ENCODE results near the gene CENPM. TPM values are rescaled to one million over a fixed set of nuclear protein-coding genes. Genes with fewer than 3 reads are reported as not detected.

Gene CENPM
- total and polyA plus RNA-seq, 9 of the 15 experiments (the other 6 are each of a cell fraction or from before 2014, with no cell fraction given), result 11.3 to 67.7 (median 32.3) TPM

- no peaks in the 10 kb centered on the region for H3K9me3 ChIP-seq (replicated peaks; ENCODE audit: control insufficient read depth, insufficient read depth, low read depth, low read length)
- H3K27me3 ChIP-seq (ENCODE audit: control insufficient read depth in 2 of 2, insufficient read depth in 2 of 2, low read length in 2 of 2), result 0 out of 5 replicates have a peak, but pooled peaks cover 0 to 4% of the 10 kb centered on the region in 2 experiments
- ChIA-PET CTCF (ENCODE audit: low intra/inter-chr PET ratio) (interaction anchor here (0.7 kb wide), 2 partner anchors 54 to 218 kb away, joined by 3 to 4 read pairs; no protein-coding TSS in a partner anchor), POLR2A (interaction anchor here (0.6 kb wide), 2 partner anchors 12 to 683 kb away, joined by 3 to 4 read pairs; no protein-coding TSS in a partner anchor)
- WGBS (ENCODE audit: insufficient coverage, low coverage, missing lambda C conversion rate), result 0% methylated on average over 5 of the region's 67 CpGs
- peak in 2 of 4 experiments; percentile 72 to 76 for DNase-seq (ENCODE audit: extremely low read depth in 1 of 4, low spot score in 3 of 4)
- H3K4me2 ChIP-seq (ENCODE audit: insufficient read depth, low read length), result peak overlapping the region; percentile 32; the same call in 1 of the 2 replicates
- ATAC-seq, result peak; percentile 39
- no peak for FAIRE-seq
- H3K4me3 ChIP-seq, result peak overlapping the region; percentile 41
- no TSS peak for BruUV-seq (replicated peaks)
- intact Hi-C loops (cut with micrococcal nuclease) (no loop called here), in situ Hi-C loops (cut with MboI) (no loop called here)
- H3K4me1 ChIP-seq (replicated peaks in 1 of 2; ENCODE audit: control insufficient read depth in 2 of 2, insufficient read depth in 2 of 2, low read length in 2 of 2), result peaks cover 6 to 47% of the 10 kb centered on the region in 2 experiments; a peak in 3 of 5 replicates
- no peaks in the 10 kb centered on the region for H3K9me1 ChIP-seq (ENCODE audit: control insufficient read depth, insufficient read depth, low read length)
- no peaks in the 10 kb centered on the region for H3K36me3 ChIP-seq (ENCODE audit: control insufficient read depth, insufficient read depth, low read length)
- peak overlapping the region; percentile 54 to 88; a peak in 3 of 4 replicates for H3K9ac ChIP-seq (ENCODE audit: insufficient read depth in 1 of 2, low read depth in 2 of 2, low read length in 2 of 2)
- H3K79me2 ChIP-seq (ENCODE audit: control insufficient read depth, insufficient read depth, low read length), result no peaks in the 10 kb centered on the region
- peak overlapping the region; percentile 40; the same call in 1 of the 2 replicates for H2AFZ ChIP-seq (ENCODE audit: low read depth, low read length)
- H3K27ac ChIP-seq (ENCODE audit: extremely low read depth, low read depth, low read length), result no peak overlapping the region
- H4K20me1 ChIP-seq (replicated peaks; ENCODE audit: control insufficient read depth, insufficient read depth, low read length), result peaks cover 9% of the 10 kb centered on the region; the same call in 1 of the 2 replicates
- TF ChIP-seq, protein P1, sequence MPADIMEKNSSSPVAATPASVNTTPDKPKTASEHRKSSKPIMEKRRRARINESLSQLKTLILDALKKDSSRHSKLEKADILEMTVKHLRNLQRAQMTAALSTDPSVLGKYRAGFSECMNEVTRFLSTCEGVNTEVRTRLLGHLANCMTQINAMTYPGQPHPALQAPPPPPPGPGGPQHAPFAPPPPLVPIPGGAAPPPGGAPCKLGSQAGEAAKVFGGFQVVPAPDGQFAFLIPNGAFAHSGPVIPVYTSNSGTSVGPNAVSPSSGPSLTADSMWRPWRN (IDR thresholded peaks at IDR 0.05; ENCODE audit: low read depth), result no peak
- TF ChIP-seq NCOA2 (IDR thresholded peaks at IDR 0.05; ENCODE audit: partially characterized antibody in 2 of 2) (no peak), E2F6 (IDR thresholded peaks at IDR 0.05; ENCODE audit: borderline replicate concordance in 1 of 2, extremely low read depth in 1 of 2, insufficient read depth in 1 of 2, insufficient read length in 1 of 2, low read depth in 1 of 2, low read length in 1 of 2, poor library complexity in 1 of 2, severe bottlenecking in 1 of 2) (peak in 1 of 2 experiments; percentile 4), HMGN3 (IDR thresholded peaks at IDR 0.05; ENCODE audit: borderline replicate concordance, extremely low read depth, insufficient read length, low read depth, low read length) (peak; percentile 44), NONO (IDR thresholded peaks at IDR 0.05; ENCODE audit: low read depth in 2 of 2, low read length in 1 of 2) (0 out of 4 replicates have a peak, but pooled peaks of 1 of the 2 experiments have one; percentile 44), POLR2G (IDR thresholded peaks at IDR 0.05; ENCODE audit: low read depth, low read length) (peak; percentile 65; the same call in 1 of the 2 replicates), E4F1 (CRISPR knock-in tag; IDR thresholded peaks at IDR 0.05; ENCODE audit: borderline replicate concordance) (no peak), NEUROD1 (IDR thresholded peaks at IDR 0.05; ENCODE audit: borderline replicate concordance, low read depth, low read length, partially characterized antibody) (no peak), TAF9B (IDR thresholded peaks at IDR 0.05; ENCODE audit: partially characterized antibody) (no peak), ADNP (tag; IDR thresholded peaks at IDR 0.05) (no peak), KLF16 (IDR thresholded peaks at IDR 0.05) (no peak)
- TF ChIP-seq, protein P2, sequence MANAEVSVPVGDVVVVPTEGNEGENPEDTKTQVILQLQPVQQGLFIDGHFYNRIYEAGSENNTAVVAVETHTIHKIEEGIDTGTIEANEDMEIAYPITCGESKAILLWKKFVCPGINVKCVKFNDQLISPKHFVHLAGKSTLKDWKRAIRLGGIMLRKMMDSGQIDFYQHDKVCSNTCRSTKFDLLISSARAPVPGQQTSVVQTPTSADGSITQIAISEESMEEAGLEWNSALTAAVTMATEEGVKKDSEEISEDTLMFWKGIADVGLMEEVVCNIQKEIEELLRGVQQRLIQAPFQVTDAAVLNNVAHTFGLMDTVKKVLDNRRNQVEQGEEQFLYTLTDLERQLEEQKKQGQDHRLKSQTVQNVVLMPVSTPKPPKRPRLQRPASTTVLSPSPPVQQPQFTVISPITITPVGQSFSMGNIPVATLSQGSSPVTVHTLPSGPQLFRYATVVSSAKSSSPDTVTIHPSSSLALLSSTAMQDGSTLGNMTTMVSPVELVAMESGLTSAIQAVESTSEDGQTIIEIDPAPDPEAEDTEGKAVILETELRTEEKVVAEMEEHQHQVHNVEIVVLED (CRISPR knock-in tag; IDR thresholded peaks at IDR 0.05), result no peak
These were observed 32.3 kb downstream of the CENPM start for GRCh38 chr22:41914611-41915034.

Measured in K562 (cell line).